NCI-H146 treated with DMSO at 0.1 percent for 48 hours (cell line): Measurements from ENCODE around the gene ATG2B.
"Not testable (repeated sequence)": the region's sequence is repeated elsewhere in the genome, so short reads cannot be mapped to it uniquely, and the experiment has no call there.

Experiments
- DNase-seq: peaks from one replicate; lab custom pipeline; 2025; ENCODE audit not compliant: unreplicated experiment; lab: John Stamatoyannopoulos, UW

The ATG2B gene

GRCh38 chr14:96383445-96383844, 20.3 kb upstream of the ATG2B start:
- no peak for DNase-seq

- no peak for DNase-seq
Measured at GRCh38 chr14:96380735-96381134, 17.6 kb upstream of the ATG2B start.

GRCh38 chr14:96376093-96376492, 13.0 kb upstream of the ATG2B start:
- DNase-seq, result no peak

GRCh38 chr14:96373538-96373937, 10.4 kb upstream of the ATG2B start:
- no peak for DNase-seq

- DNase-seq, result no peak
Measured at GRCh38 chr14:96370528-96370927, 7.4 kb upstream of the ATG2B start.

GRCh38 chr14:96368534-96368933, 5.4 kb upstream of the ATG2B start:
- no peak for DNase-seq

- no peak for DNase-seq
Measured at GRCh38 chr14:96364962-96365361, 1.8 kb upstream of the ATG2B start.

- peak; percentile 16 for DNase-seq
Measured at GRCh38 chr14:96363751-96364336, 703 bp upstream of the ATG2B start.

GRCh38 chr14:96362071-96362964, 823 bp downstream of the ATG2B start:
- no peak for DNase-seq

GRCh38 chr14:96359959-96360358, 3.2 kb downstream of the ATG2B start:
- DNase-seq, result no peak

- no peak for DNase-seq
Measured at GRCh38 chr14:96357216-96357615, 5.9 kb downstream of the ATG2B start.

- no peak for DNase-seq
Measured at GRCh38 chr14:96354246-96354645, 8.9 kb downstream of the ATG2B start.

GRCh38 chr14:96352708-96353107, 10.4 kb downstream of the ATG2B start:
- no peak for DNase-seq

GRCh38 chr14:96351986-96352385, 11.2 kb downstream of the ATG2B start:
- DNase-seq, result no peak

GRCh38 chr14:96349286-96350075, 13.7 kb downstream of the ATG2B start:
- no peak for DNase-seq

GRCh38 chr14:96347957-96348356, 15.2 kb downstream of the ATG2B start:
- not testable (repeated sequence) for DNase-seq

GRCh38 chr14:96345669-96346068, 17.5 kb downstream of the ATG2B start:
- DNase-seq, result no peak

GRCh38 chr14:96341323-96341722, 21.8 kb downstream of the ATG2B start:
- no peak for DNase-seq

- no peak for DNase-seq
Measured at GRCh38 chr14:96338551-96338950, 24.6 kb downstream of the ATG2B start.

- DNase-seq, result no peak
Measured at GRCh38 chr14:96324219-96324618, 38.9 kb downstream of the ATG2B start.

GRCh38 chr14:96320605-96321004, 42.5 kb downstream of the ATG2B start:
- DNase-seq, result no peak

GRCh38 chr14:96318836-96319235, 44.3 kb downstream of the ATG2B start:
- no peak for DNase-seq
